HepG2 (cell line): Measurements from ENCODE around the gene MMP24OS. TPM values are rescaled to one million over a fixed set of nuclear protein-coding genes. Genes with fewer than 3 reads are reported as not detected.

ENCODE experiments used
- ATAC-seq: fragments of 200-7000 bp; cut with Tn5 transposase; 3 replicates; pipeline ENCODE4 v1.9.1; 2020; ENCODE audit warnings: mild to moderate bottlenecking, moderate library complexity
- BruUV-seq: library from RNA; stranded (reverse); fragments of 400-500 nt; replicated peaks from 2 replicates; lab custom pipeline; 2021; lab: Mats Ljungman, UMichigan
- CTCF ChIA-PET: fragments of 300-600 bp; formaldehyde crosslinking; extraction: SDS; loops from one replicate; lab custom pipeline; 2021; ENCODE audit warnings: low total read pairs, inconsistent platforms, low intra/inter-chr PET ratio; lab: Yijun Ruan, JAX
- POLR2A ChIA-PET: fragments of 350-600 bp; sonication (Branson Sonifier 250); formaldehyde crosslinking; loops from one replicate; lab custom pipeline; 2020; ENCODE audit warnings: antibody characterized with exemption, inconsistent platforms; lab: Yijun Ruan, JAX
- DNase-seq: peaks from one replicate; pipeline ENCODE4 v3.0.0-alpha.2; 2015; ENCODE audit warnings: low spot score
- FAIRE-seq: peaks from 3 replicates; lab custom pipeline; 2011; peaks lifted over from hg19 to GRCh38; lab: Jason Lieb, UNC
- H2AFZ ChIP-seq: one replicate; pipeline ENCODE4 v1.6.1; 2011; ENCODE audit warnings: low read length, inconsistent platforms
- H3K27ac ChIP-seq: fragments of 300-600 bp; 3 replicates; pipeline ENCODE4 v1.8.0; 2011; ENCODE audit warnings: mixed run types, mild to moderate bottlenecking, mixed read lengths, low read length, inconsistent platforms; ENCODE audit not compliant: insufficient read depth; ENCODE audit errors: extremely low read length
- H3K27me3 ChIP-seq, 2 experiments: fragments of 200-600 bp in 1 of 2; 2 replicates in 1 of 2; 3 replicates in 1 of 2; pipeline versions ENCODE4 v1.6.0 to v1.8.0; 2011; ENCODE audit warnings: low read length in 2 of 2, mild to moderate bottlenecking in 2 of 2, moderate library complexity in 2 of 2, inconsistent platforms in 1 of 2; ENCODE audit not compliant: insufficient read depth in 2 of 2, control insufficient read depth in 1 of 2
- H3K36me3 ChIP-seq, 2 experiments: fragments of 200-600 bp in 1 of 2; replicated peaks in 1 of 2; 2 replicates in 1 of 2; 3 replicates in 1 of 2; pipeline versions ENCODE4 v1.5.1 to v1.8.0; 2011; ENCODE audit warnings: low read length in 2 of 2, inconsistent platforms in 1 of 2; ENCODE audit not compliant: insufficient read depth in 2 of 2, control insufficient read depth in 1 of 2
- H3K4me1 ChIP-seq: 2 replicates; pipeline ENCODE4 v1.5.1; 2012; ENCODE audit warnings: low read length, inconsistent platforms; ENCODE audit not compliant: insufficient read depth
- H3K4me2 ChIP-seq: 2 replicates; pipeline ENCODE4 v1.6.0; 2011; ENCODE audit warnings: low read depth, low read length, inconsistent platforms
- H3K4me3 ChIP-seq, 3 experiments: fragments of 200-600 bp in 1 of 3; sonication (generic), shearing (Covaris generic) in 1 of 3; replicated peaks in 1 of 3; 2 replicates each; pipeline ENCODE4 v1.5.1; 2011 to 2016; ENCODE audit warnings: low read length in 3 of 3, inconsistent platforms in 2 of 3, low read depth in 2 of 3, mild to moderate bottlenecking in 2 of 3, control low read depth in 1 of 3, mixed read lengths in 1 of 3; ENCODE audit not compliant: insufficient read depth in 1 of 3
- H3K79me2 ChIP-seq: one replicate; pipeline ENCODE4 v1.6.1; 2011; ENCODE audit warnings: low read length, inconsistent platforms; ENCODE audit not compliant: insufficient read depth
- H3K9ac ChIP-seq: 2 replicates; pipeline ENCODE4 v1.6.0; 2011; ENCODE audit warnings: mild to moderate bottlenecking, low read depth, low read length, inconsistent platforms; ENCODE audit not compliant: insufficient read depth
- H3K9me3 ChIP-seq: 2 replicates; pipeline ENCODE4 v1.5.1; 2012; ENCODE audit warnings: mild to moderate bottlenecking, low read length
- H4K20me1 ChIP-seq: 2 replicates; pipeline ENCODE4 v1.6.0; 2011; ENCODE audit warnings: inconsistent platforms, mild to moderate bottlenecking, low read length, moderate library complexity; ENCODE audit not compliant: insufficient read depth
- AGO2 ChIP-seq: fragments of 200-400 bp; formaldehyde crosslinking; optimal IDR thresholded peaks from 2 replicates; pipeline ENCODE3; 2017; ENCODE audit warnings: mild to moderate bottlenecking, low read depth, low read length, moderate library complexity
- EEA1 ChIP-seq: sonication (generic); formaldehyde crosslinking; IDR thresholded peaks from 2 replicates; pipeline ENCODE4 v1.5.1; 2020; ENCODE audit warnings: mild to moderate bottlenecking, missing genetic modification reagents, borderline replicate concordance
- NKX3-1 ChIP-seq: sonication (generic); formaldehyde crosslinking; IDR thresholded peaks from 2 replicates; pipeline ENCODE4 v1.5.0; 2020; ENCODE audit warnings: missing genetic modification reagents
- ZHX2 ChIP-seq, 2 experiments: sonication (generic) in 1 of 2; formaldehyde crosslinking in 1 of 2; IDR thresholded peaks; 2 replicates each; pipeline versions ENCODE4 v1.6.1 to v1.9.0; 2014 to 2022; ENCODE audit warnings: antibody characterized with exemption in 1 of 2, borderline replicate concordance in 1 of 2, inconsistent platforms in 1 of 2, low read depth in 1 of 2, missing genetic modification reagents in 1 of 2
- ZNF142 ChIP-seq: sonication (generic); formaldehyde crosslinking; IDR thresholded peaks from 2 replicates; pipeline ENCODE4 v1.4.0; 2020; ENCODE audit warnings: missing genetic modification reagents
- WGBS: methylation state at CpG from one replicate; pipeline ENCODE4 v1.1.6; 2017; ENCODE audit warnings: low lambda C conversion rate; 5-methylcytosine and 5-hydroxymethylcytosine counted together
- in situ Hi-C: cut with HindIII; loops from 2 replicates; pipeline ENCODE4 v1.10.0; 2017; ENCODE audit warnings: low pct_unique_long_range_greater_than_20kb; ENCODE audit not compliant: extremely low pct_ligation_motif_present
- intact Hi-C: fragments of 100-400 bp; cut with micrococcal nuclease; formaldehyde crosslinking; loops from one replicate; pipeline ENCODE4 v1.10.0; 2022; ENCODE audit not compliant: unreplicated experiment
- polyA plus RNA-seq, 8 experiments: library from polyadenylated mRNA; depleted of rRNA in 3 of 8; stranded (reverse) in 7 of 8; unstranded in 1 of 8; fragments of >200 nt; fragmentation: Illumina TruSeq in 4 of 8; extraction: Trizol in 4 of 8; gene quantifications; 2 replicates each; pipeline versions ENCODE4 v1.2.1 to v1.2.3, GENCODE V29; 2011 to 2016; ENCODE audit warnings: low read depth in 4 of 8, missing spikeins in 1 of 8, mixed read lengths in 1 of 8; ENCODE audit not compliant: insufficient read depth in 1 of 8
- total RNA-seq, 5 experiments: library from RNA; depleted of rRNA; stranded (reverse); fragments of >200 nt; fragmentation: Illumina TruSeq; extraction: Trizol; gene quantifications; 2 replicates each; pipeline ENCODE4 v1.2.3, GENCODE V29; 2016; ENCODE audit warnings: low read depth in 1 of 5

MMP24OS gene
- total and polyA plus RNA-seq, 2 of the 13 experiments (the other 11 are each of a cell fraction or from before 2014, with no cell fraction given): 6.0 to 8.5 TPM

GRCh38 chr20:35271904-35272303 lies 6.0 kb downstream of the MMP24OS start (continued):
- no peak for TF ChIP-seq ZNF142

- Histone ChIP-seq H3K9ac (no peak overlapping the region), H3K79me2 (no peaks in the 10 kb centered on the region), H2AFZ (no peak overlapping the region), H3K27me3 (no peaks in the 10 kb centered on the region), H3K27ac (no peak overlapping the region), H3K4me1 (peaks cover 10% of the 10 kb centered on the region), H3K9me3 (no peaks in the 10 kb centered on the region), H3K4me3 (no peak overlapping the region), H4K20me1 (no peaks in the 10 kb centered on the region), H3K4me2 (no peak overlapping the region), H3K36me3 (peaks cover 0 to 3% of the 10 kb centered on the region in 2 experiments; a peak in 1 of 5 replicates)
- FAIRE-seq (no peak), ATAC-seq (no peak), DNase-seq (no peak)
- CTCF ChIA-PET: no interaction called here
- intact Hi-C loops: no loop called here
- BruUV-seq: no TSS peak
- POLR2A ChIA-PET: interaction anchor here (8.8 kb wide), 1 partner anchor 12 kb away, joined by 80 read pairs; the partner anchor contains the start of gene EIF6
- whole genome bisulfite sequencing: 91% methylated on average over 18 of the region's 20 CpGs
- in situ Hi-C loops: no loop called here
- TF ChIP-seq EEA1 (CRISPR knock-in tag): 0 out of 2 replicates have a peak, but pooled peaks have one; percentile 42
- TF ChIP-seq ZHX2 (IDR thresholded peaks at IDR 0.05; ENCODE audit: low read depth): no peak
- TF ChIP-seq ZHX2 (CRISPR knock-in tag; IDR thresholded peaks at IDR 0.05; ENCODE audit: borderline replicate concordance): no peak
- TF ChIP-seq AGO2: peak; percentile 29
- no peak for TF ChIP-seq NKX3-1 (CRISPR knock-in tag)
These were observed 6.6 kb downstream of the MMP24OS start for GRCh38 chr20:35271073-35271882.
